K562 (cell line): ENCODE results near the gene UFSP2. TPM values are rescaled to one million over a fixed set of nuclear protein-coding genes. Genes with fewer than 3 reads are reported as not detected.

Experiments used
- ATAC-seq: fragments of 200-7000 bp; cut with Tn5 transposase; 3 replicates; pipeline ENCODE4 v1.9.1; 2020; ENCODE audit warnings: moderate library complexity
- BruUV-seq: library from RNA; stranded (reverse); fragments of 400-500 nt; replicated peaks from 2 replicates; lab custom pipeline; 2021; lab: Mats Ljungman, UMichigan
- CTCF ChIA-PET: fragments of 300-600 bp; formaldehyde crosslinking; extraction: SDS; loops from one replicate; lab custom pipeline; 2021; ENCODE audit warnings: low intra/inter-chr PET ratio; lab: Yijun Ruan, JAX
- POLR2A ChIA-PET: fragments of 300-600, 350-650 bp; sonication (Branson Sonifier 250); formaldehyde crosslinking; extraction: SDS; loops from one replicate; lab custom pipeline; 2021; ENCODE audit warnings: antibody characterized with exemption, inconsistent platforms; lab: Yijun Ruan, JAX
- DNase-seq, 4 experiments: peaks; one replicate each; pipeline versions ENCODE4 v3.0.0 to v3.0.0-alpha.2; 2011 to 2018; ENCODE audit warnings: low spot score in 3 of 4, mixed read lengths in 3 of 4; ENCODE audit errors: extremely low read depth in 1 of 4
- FAIRE-seq: peaks from 2 replicates; lab custom pipeline; 2011; peaks lifted over from hg19 to GRCh38; lab: Jason Lieb, UNC
- H2AFZ ChIP-seq: 2 replicates; pipeline ENCODE4 v1.6.0; 2011; ENCODE audit warnings: low read depth, low read length, control low read depth, inconsistent platforms
- H3K27ac ChIP-seq: fragments of 200-600 bp; 3 replicates; pipeline ENCODE4 v1.8.0; 2011; ENCODE audit warnings: low read depth, mild to moderate bottlenecking, control low read depth, inconsistent platforms, low read length, moderate library complexity, mixed read lengths; ENCODE audit errors: extremely low read depth
- H3K27me3 ChIP-seq, 2 experiments: fragments of 300-600 bp in 1 of 2; 2 replicates in 1 of 2; 3 replicates in 1 of 2; pipeline versions ENCODE4 v1.6.0 to v1.8.0; 2011; ENCODE audit warnings: inconsistent platforms in 2 of 2, low read length in 2 of 2, mild to moderate bottlenecking in 1 of 2, mixed read lengths in 1 of 2, moderate library complexity in 1 of 2; ENCODE audit not compliant: control insufficient read depth in 2 of 2, insufficient read depth in 2 of 2
- H3K36me3 ChIP-seq: fragments of 300-600 bp; 3 replicates; pipeline ENCODE4 v1.8.0; 2011; ENCODE audit warnings: mild to moderate bottlenecking, low read length, inconsistent platforms; ENCODE audit not compliant: control insufficient read depth, insufficient read depth
- H3K4me1 ChIP-seq, 2 experiments: fragments of 200-600 bp in 1 of 2; replicated peaks in 1 of 2; 2 replicates in 1 of 2; 3 replicates in 1 of 2; pipeline versions ENCODE4 v1.5.1 to v1.8.0; 2011; ENCODE audit warnings: inconsistent platforms in 2 of 2, low read length in 2 of 2, mild to moderate bottlenecking in 1 of 2, mixed read lengths in 1 of 2, moderate library complexity in 1 of 2; ENCODE audit not compliant: control insufficient read depth in 2 of 2, insufficient read depth in 2 of 2
- H3K4me2 ChIP-seq: 2 replicates; pipeline ENCODE4 v1.6.1; 2011; ENCODE audit warnings: low read length, control low read depth, inconsistent platforms, mixed read lengths; ENCODE audit not compliant: insufficient read depth
- H3K4me3 ChIP-seq: fragments of 200-600 bp; sonication (generic), shearing (Covaris generic); 2 replicates; pipeline ENCODE4 v1.5.1; 2016; ENCODE audit warnings: control low read depth, inconsistent platforms
- H3K79me2 ChIP-seq: fragments of 200-600 bp; 3 replicates; pipeline ENCODE4 v1.8.0; 2011; ENCODE audit warnings: low read length, inconsistent platforms; ENCODE audit not compliant: control insufficient read depth, insufficient read depth
- H3K9ac ChIP-seq, 2 experiments: 2 replicates each; pipeline versions ENCODE4 v1.6.0 to v1.6.1; 2011; ENCODE audit warnings: low read depth in 2 of 2, low read length in 2 of 2, control low read depth in 1 of 2, inconsistent platforms in 1 of 2, mild to moderate bottlenecking in 1 of 2, mixed read lengths in 1 of 2; ENCODE audit not compliant: insufficient read depth in 1 of 2
- H3K9me1 ChIP-seq: one replicate; pipeline ENCODE4 v1.6.0; 2011; ENCODE audit warnings: inconsistent platforms, mild to moderate bottlenecking, low read length, moderate library complexity; ENCODE audit not compliant: control insufficient read depth, insufficient read depth
- H3K9me3 ChIP-seq: replicated peaks from 2 replicates; pipeline ENCODE4 v1.5.1; 2011; ENCODE audit warnings: low read depth, low read length, inconsistent platforms; ENCODE audit not compliant: control insufficient read depth, insufficient read depth
- H4K20me1 ChIP-seq: replicated peaks from 2 replicates; pipeline ENCODE4 v1.6.1; 2011; ENCODE audit warnings: low read length, inconsistent platforms, mixed read lengths; ENCODE audit not compliant: control insufficient read depth, insufficient read depth
- CBX8 ChIP-seq: fragments of 200-600 bp; sonication (generic); IDR thresholded peaks from 2 replicates; pipeline ENCODE4 v1.6.1; 2012; ENCODE audit warnings: borderline replicate concordance, mixed run types, low read depth, mild to moderate bottlenecking, moderate library complexity, mixed read lengths, low read length, control low read depth, inconsistent platforms; ENCODE audit not compliant: poor library complexity, severe bottlenecking; ENCODE audit errors: extremely low read depth
- KHSRP ChIP-seq: fragments of 450-650 bp; IDR thresholded peaks from 2 replicates; pipeline ENCODE4 v1.6.1; 2017
- NFYB ChIP-seq: IDR thresholded peaks from 2 replicates; pipeline ENCODE4 v1.6.1; 2011; ENCODE audit warnings: mild to moderate bottlenecking, moderate library complexity; ENCODE audit not compliant: insufficient read length; ENCODE audit errors: extremely low read depth
- RCOR1 ChIP-seq, 2 experiments: IDR thresholded peaks; 2 replicates each; pipeline ENCODE4 v1.6.1; 2012; ENCODE audit warnings: low read depth in 2 of 2, low read length in 2 of 2, borderline replicate concordance in 1 of 2, improper control_type of control experiment in 1 of 2
- SRSF1 ChIP-seq: fragments of 200-400 bp; formaldehyde crosslinking; IDR thresholded peaks from 2 replicates; pipeline ENCODE4 v1.6.1; 2017; ENCODE audit warnings: mild to moderate bottlenecking, low read depth, low read length, moderate library complexity
- ZNF586 ChIP-seq: fragments of 450-650 bp; formaldehyde crosslinking; conservative IDR thresholded peaks from 2 replicates; pipeline ENCODE4 v1.4.0; 2020; ENCODE audit warnings: mild to moderate bottlenecking, moderate library complexity
- WGBS: fragments of 100-300 bp; shearing (Covaris generic); methylation state at CpG from one replicate; pipeline ENCODE4 v1.1.6; 2016; ENCODE audit warnings: low coverage, mixed read lengths; ENCODE audit not compliant: insufficient coverage; ENCODE audit errors: missing lambda C conversion rate; 5-methylcytosine and 5-hydroxymethylcytosine counted together
- in situ Hi-C: fragments of 300-500 bp; cut with MboI; formaldehyde crosslinking; loops from 4 replicates; pipeline ENCODE4 v1.15.0; 2018; ENCODE audit warnings: inconsistent platforms, mixed read lengths
- intact Hi-C: fragments of 100-400 bp; cut with micrococcal nuclease; formaldehyde crosslinking; loops from 2 replicates; pipeline ENCODE4 v1.14.2; 2022
- polyA plus RNA-seq, 8 experiments: library from polyadenylated mRNA; depleted of rRNA in 4 of 8; stranded (reverse) in 5 of 8; unstranded in 3 of 8; fragments of >200 nt; fragmentation: Nextera tagmentation in 2 of 8; fragmentation: Illumina TruSeq in 1 of 8; extraction: Ambion mirVana in 2 of 8; extraction: Trizol in 1 of 8; gene quantifications; 2 replicates each; pipeline versions ENCODE4 v1.2.1 to v1.2.3, GENCODE V29; 2011 to 2014; ENCODE audit warnings: inconsistent platforms in 1 of 8, missing spikeins in 1 of 8
- total RNA-seq, 7 experiments: library from RNA; depleted of rRNA in 6 of 7; stranded (reverse); fragments of >200 nt in 6 of 7; fragmentation: Illumina TruSeq in 2 of 7; extraction: Trizol in 2 of 7; gene quantifications; 2 replicates each; pipeline versions ENCODE4 v1.2.1 to v1.2.3, GENCODE V29; 2011 to 2021; ENCODE audit warnings: low replicate concordance in 1 of 7
- TF ChIP-seq, protein P1 (sequence below), 3 experiments: IDR thresholded peaks in 2 of 3; conservative IDR thresholded peaks in 1 of 3; 2 replicates each; pipeline ENCODE4 v1.5.1; 2011 to 2012; ENCODE audit warnings: low read length in 3 of 3, mild to moderate bottlenecking in 3 of 3, control low read depth in 2 of 3, improper control_type of control experiment in 1 of 3, inconsistent platforms in 1 of 3, low read depth in 1 of 3, mixed read lengths in 1 of 3, moderate library complexity in 1 of 3; ENCODE audit not compliant: insufficient read depth in 2 of 3

The UFSP2 gene
- total and polyA plus RNA-seq, 9 of the 15 experiments (the other 6 are each of a cell fraction or from before 2014, with no cell fraction given), result 20.1 to 55.8 (median 26.6) TPM

DNA sequence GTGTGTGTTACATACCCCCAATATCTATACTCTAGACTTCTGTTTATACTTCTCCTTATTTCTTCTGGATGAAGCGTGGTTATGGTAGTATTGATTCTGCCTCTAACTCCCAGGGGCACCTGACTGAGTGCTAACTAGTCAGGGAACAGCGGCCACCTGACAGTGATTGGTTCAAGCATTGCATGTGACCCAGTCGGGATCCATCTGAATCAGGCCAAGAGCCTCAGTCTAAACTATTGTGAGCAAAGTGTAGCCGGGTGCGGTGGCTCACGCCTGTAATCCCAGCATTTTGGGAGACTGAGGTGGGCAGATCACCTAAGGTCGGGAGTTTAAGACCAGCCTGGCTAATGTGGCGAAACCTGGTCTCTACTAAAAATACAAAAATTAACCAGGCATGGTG, 35.8 kb upstream of the UFSP2 start:
- no peak for ATAC-seq
- Histone ChIP-seq H3K27me3 (peaks cover 29 to 33% of the 10 kb centered on the region in 2 experiments), H3K79me2 (no peaks in the 10 kb centered on the region), H3K9me3 (no peaks in the 10 kb centered on the region), H3K9ac (no peak overlapping the region), H3K9me1 (no peaks in the 10 kb centered on the region), H3K4me3 (no peak overlapping the region), H3K36me3 (no peaks in the 10 kb centered on the region), H2AFZ (no peak overlapping the region), H3K4me2 (no peak overlapping the region), H4K20me1 (no peaks in the 10 kb centered on the region), H3K27ac (no peak overlapping the region), H3K4me1 (no peaks in the 10 kb centered on the region)
- POLR2A ChIA-PET, result interaction anchor here (0.7 kb wide), 1 partner anchor 498 kb away, joined by 4 read pairs; no protein-coding TSS in a partner anchor
- no peak for DNase-seq
- intact Hi-C loops, result loop anchor here (5.0 kb wide), 1 partner anchor 576 kb away; no protein-coding TSS in a partner anchor
- CTCF ChIA-PET, result no interaction called here
- FAIRE-seq, result no peak
- in situ Hi-C loops, result no loop called here
- no peak for TF ChIP-seq RCOR1 (IDR thresholded peaks at IDR 0.05; ENCODE audit: borderline replicate concordance in 1 of 2, low read depth in 2 of 2, low read length in 2 of 2)
- TF ChIP-seq NFYB, result peak; percentile 46
- no peak for TF ChIP-seq KHSRP
- WGBS, result 4% methylated on average over 8 of the region's 8 CpGs
- BruUV-seq, result no TSS peak

DNA sequence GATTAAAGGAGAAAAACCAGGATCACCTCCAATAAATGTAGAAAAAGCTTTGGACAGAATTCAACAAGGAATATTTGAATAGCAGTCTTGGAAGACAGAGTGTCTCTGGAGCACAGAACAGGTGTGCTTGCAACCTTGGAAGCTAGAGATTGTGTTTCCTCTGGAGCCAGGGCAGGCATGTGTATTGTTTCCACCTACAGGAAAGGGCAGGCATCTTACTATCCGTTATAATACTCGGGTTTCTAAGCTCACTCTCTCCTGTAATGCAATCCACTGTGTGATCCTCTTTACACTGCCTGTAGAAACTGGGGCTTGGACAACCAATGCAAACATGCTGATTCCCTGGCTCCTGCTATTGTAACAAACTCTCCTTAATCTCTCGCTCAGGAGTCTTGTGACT, 31.4 kb upstream of the UFSP2 start:
- Histone ChIP-seq H3K9me1 (no peaks in the 10 kb centered on the region), H4K20me1 (no peaks in the 10 kb centered on the region), H3K79me2 (no peaks in the 10 kb centered on the region), H3K9me3 (no peaks in the 10 kb centered on the region), H3K9ac (no peak overlapping the region)
- intact Hi-C loops, result no loop called here
- DNase-seq (no peak), FAIRE-seq (no peak), ATAC-seq (peak; percentile 73)
- in situ Hi-C loops, result no loop called here
- TF ChIP-seq CBX8 (peak; percentile 52), SRSF1 (no peak), ZNF586 (CRISPR knock-in tag) (no peak)
- TF ChIP-seq, protein P1, sequence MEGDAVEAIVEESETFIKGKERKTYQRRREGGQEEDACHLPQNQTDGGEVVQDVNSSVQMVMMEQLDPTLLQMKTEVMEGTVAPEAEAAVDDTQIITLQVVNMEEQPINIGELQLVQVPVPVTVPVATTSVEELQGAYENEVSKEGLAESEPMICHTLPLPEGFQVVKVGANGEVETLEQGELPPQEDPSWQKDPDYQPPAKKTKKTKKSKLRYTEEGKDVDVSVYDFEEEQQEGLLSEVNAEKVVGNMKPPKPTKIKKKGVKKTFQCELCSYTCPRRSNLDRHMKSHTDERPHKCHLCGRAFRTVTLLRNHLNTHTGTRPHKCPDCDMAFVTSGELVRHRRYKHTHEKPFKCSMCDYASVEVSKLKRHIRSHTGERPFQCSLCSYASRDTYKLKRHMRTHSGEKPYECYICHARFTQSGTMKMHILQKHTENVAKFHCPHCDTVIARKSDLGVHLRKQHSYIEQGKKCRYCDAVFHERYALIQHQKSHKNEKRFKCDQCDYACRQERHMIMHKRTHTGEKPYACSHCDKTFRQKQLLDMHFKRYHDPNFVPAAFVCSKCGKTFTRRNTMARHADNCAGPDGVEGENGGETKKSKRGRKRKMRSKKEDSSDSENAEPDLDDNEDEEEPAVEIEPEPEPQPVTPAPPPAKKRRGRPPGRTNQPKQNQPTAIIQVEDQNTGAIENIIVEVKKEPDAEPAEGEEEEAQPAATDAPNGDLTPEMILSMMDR (IDR thresholded peaks at IDR 0.05 in 2 of 3, conservative IDR thresholded peaks at IDR 0.05 in 1 of 3; ENCODE audit: insufficient read depth in 2 of 3, low read depth in 1 of 3, low read length in 3 of 3), result 0 out of 6 replicates have a peak, but pooled peaks of 1 of the 3 experiments have one; percentile 9
- TF ChIP-seq, all 486 proteins: peak for 2
- Histone ChIP-seq H3K36me3 (no peaks in the 10 kb centered on the region), H3K27me3 (peaks cover 11 to 20% of the 10 kb centered on the region in 2 experiments), H3K4me3 (no peak overlapping the region), H3K4me1 (no peaks in the 10 kb centered on the region), H2AFZ (no peak overlapping the region), H3K4me2 (no peak overlapping the region), H3K27ac (no peak overlapping the region)
- no TSS peak for BruUV-seq
- POLR2A ChIA-PET, result no interaction called here
- 0% methylated on average over 3 of the region's 3 CpGs for WGBS
- CTCF ChIA-PET, result no interaction called here
